Measurements from ENCODE around the gene GOLGA6L7.
"Not testable (repeated sequence)": the region's sequence is repeated elsewhere in the genome, so short reads cannot be mapped to it uniquely, and the experiment has no call there.

DNA sequence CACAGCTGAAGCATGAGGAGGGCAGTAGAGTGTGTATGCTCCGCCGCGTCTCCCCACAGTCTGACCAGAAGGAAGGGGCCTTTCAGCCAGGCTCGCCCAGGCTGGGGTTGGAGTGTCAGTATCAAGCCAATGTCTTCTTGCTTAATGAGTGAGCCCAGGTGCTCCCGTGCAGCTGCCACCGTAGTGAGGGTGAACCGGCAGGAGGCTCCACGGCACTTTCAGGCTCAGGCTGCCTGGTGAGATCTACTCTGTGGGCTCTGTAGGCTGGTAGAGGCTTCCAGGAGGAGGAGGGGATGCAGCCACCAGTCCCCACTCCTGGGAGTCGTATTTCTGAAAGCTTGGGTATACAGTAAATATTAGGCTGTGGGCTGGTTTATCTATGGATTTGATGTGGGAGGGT lies 8.2 kb downstream of the GOLGA6L7 start:
- TF ChIP-seq, protein P1, sequence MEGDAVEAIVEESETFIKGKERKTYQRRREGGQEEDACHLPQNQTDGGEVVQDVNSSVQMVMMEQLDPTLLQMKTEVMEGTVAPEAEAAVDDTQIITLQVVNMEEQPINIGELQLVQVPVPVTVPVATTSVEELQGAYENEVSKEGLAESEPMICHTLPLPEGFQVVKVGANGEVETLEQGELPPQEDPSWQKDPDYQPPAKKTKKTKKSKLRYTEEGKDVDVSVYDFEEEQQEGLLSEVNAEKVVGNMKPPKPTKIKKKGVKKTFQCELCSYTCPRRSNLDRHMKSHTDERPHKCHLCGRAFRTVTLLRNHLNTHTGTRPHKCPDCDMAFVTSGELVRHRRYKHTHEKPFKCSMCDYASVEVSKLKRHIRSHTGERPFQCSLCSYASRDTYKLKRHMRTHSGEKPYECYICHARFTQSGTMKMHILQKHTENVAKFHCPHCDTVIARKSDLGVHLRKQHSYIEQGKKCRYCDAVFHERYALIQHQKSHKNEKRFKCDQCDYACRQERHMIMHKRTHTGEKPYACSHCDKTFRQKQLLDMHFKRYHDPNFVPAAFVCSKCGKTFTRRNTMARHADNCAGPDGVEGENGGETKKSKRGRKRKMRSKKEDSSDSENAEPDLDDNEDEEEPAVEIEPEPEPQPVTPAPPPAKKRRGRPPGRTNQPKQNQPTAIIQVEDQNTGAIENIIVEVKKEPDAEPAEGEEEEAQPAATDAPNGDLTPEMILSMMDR (IDR thresholded peaks at IDR 0.05): not testable (repeated sequence)
- not testable (repeated sequence) for TF ChIP-seq POLR2A, POLR2AphosphoS5 (IDR thresholded peaks at IDR 0.05)
